Measurements from ENCODE around the gene SERPINB6.

- TF ChIP-seq CTCF (IDR thresholded peaks at IDR 0.05) (no peak), POLR2A (IDR thresholded peaks at IDR 0.05) (no peak)
Observed at GRCh38 chr6:2988094-2988425, 16.7 kb upstream of the SERPINB6 start.

Measured in esophagus squamous epithelium (tissue), 4 donors.